SU-DHL-6 (cell line): ENCODE data around the gene PPP1R12A.
"Not testable (repeated sequence)": the region's sequence is repeated elsewhere in the genome, so short reads cannot be mapped to it uniquely, and the experiment has no call there.

Source experiments
- CTCF ChIP-seq: fragments of 200-600 bp; sonication (generic); IDR thresholded peaks from one replicate; pipeline ENCODE4 v1.5.1; 2017; ENCODE audit warnings: antibody characterized with exemption, mild to moderate bottlenecking, low read length, moderate library complexity; ENCODE audit not compliant: insufficient read depth, poor library complexity, severe bottlenecking
- EZH2phosphoT487 ChIP-seq: fragments of 200-600 bp; sonication (generic), shearing (Covaris generic); conservative IDR thresholded peaks from 2 replicates; pipeline ENCODE4 v1.6.1; 2018; ENCODE audit warnings: mild to moderate bottlenecking, antibody characterized with exemption, low read length, moderate library complexity, mixed read lengths

- TF ChIP-seq CTCF, EZH2phosphoT487: not testable (repeated sequence)
Measured at GRCh38 chr12:79784366-79785065, 150.4 kb downstream of the PPP1R12A start.
